Smooth muscle cell (in vitro differentiated cells): ENCODE results near the gene TRPM3. TPM values are rescaled to one million over a fixed set of nuclear protein-coding genes. Genes with fewer than 3 reads are reported as not detected.

ENCODE experiments used
- DNase-seq: peaks from one replicate; lab custom pipeline; 2025; ENCODE audit not compliant: unreplicated experiment; lab: John Stamatoyannopoulos, UW
- H2AFZ ChIP-seq: fragments of 200-600 bp; sonication (generic); 2 replicates; pipeline ENCODE4 v1.6.0; 2016; ENCODE audit warnings: antibody characterized with exemption, low read depth, mild to moderate bottlenecking
- H3F3A ChIP-seq: fragments of 200-600 bp; sonication (generic); 2 replicates; pipeline ENCODE4 v1.6.0; 2017; ENCODE audit warnings: antibody characterized with exemption, low read depth
- H3K27ac ChIP-seq: fragments of 200-600 bp; sonication (generic); 2 replicates; pipeline ENCODE4 v1.5.1; 2016; ENCODE audit warnings: low read depth, mild to moderate bottlenecking
- H3K27me3 ChIP-seq: fragments of 200-600 bp; sonication (generic); 2 replicates; pipeline ENCODE4 v1.6.1; 2016; ENCODE audit warnings: low read depth, mild to moderate bottlenecking
- H3K36me3 ChIP-seq: fragments of 200-600 bp; sonication (generic); 2 replicates; pipeline ENCODE4 v1.5.1; 2016; ENCODE audit warnings: low read depth
- H3K4me1 ChIP-seq: fragments of 200-600 bp; sonication (generic); 2 replicates; pipeline ENCODE4 v1.5.1; 2016; ENCODE audit warnings: low read depth
- H3K4me2 ChIP-seq: fragments of 200-600 bp; sonication (generic); 2 replicates; pipeline ENCODE4 v1.6.0; 2016; ENCODE audit warnings: mild to moderate bottlenecking
- H3K4me3 ChIP-seq: fragments of 200-600 bp; sonication (generic); 2 replicates; pipeline ENCODE4 v1.5.1; 2016; ENCODE audit warnings: mild to moderate bottlenecking
- H3K79me2 ChIP-seq: fragments of 200-600 bp; sonication (generic); 2 replicates; pipeline ENCODE4 v1.6.0; 2016; ENCODE audit warnings: low read depth, mild to moderate bottlenecking
- H3K9ac ChIP-seq: fragments of 200-600 bp; sonication (generic); 2 replicates; pipeline ENCODE4 v1.6.0; 2016; ENCODE audit warnings: low read depth
- H3K9me3 ChIP-seq: fragments of 200-600 bp; sonication (generic); replicated peaks from 2 replicates; pipeline ENCODE4 v1.5.1; 2016; ENCODE audit warnings: low read depth
- H4K20me1 ChIP-seq: fragments of 200-600 bp; sonication (generic); 2 replicates; pipeline ENCODE4 v1.6.0; 2016; ENCODE audit warnings: low read depth
- CTCF ChIP-seq: fragments of 200-600 bp; sonication (generic); IDR thresholded peaks from 2 replicates; pipeline ENCODE4 v1.5.1; 2017; ENCODE audit warnings: borderline replicate concordance, mild to moderate bottlenecking, antibody characterized with exemption; ENCODE audit not compliant: insufficient read depth, poor library complexity, severe bottlenecking
- WGBS: methylation state at CpG from one replicate; pipeline ENCODE4 v1.1.7; 2016; ENCODE audit warnings: low lambda C conversion rate; 5-methylcytosine and 5-hydroxymethylcytosine counted together
- polyA plus RNA-seq: library from polyadenylated mRNA; unstranded; fragments of >200 nt; fragmentation: Nextera tagmentation; extraction: Ambion mirVana; gene quantifications from 2 replicates; pipeline ENCODE4 v1.2.1, GENCODE V29; 2016
- total RNA-seq: library from RNA; depleted of rRNA; stranded (reverse); fragments of >200 nt; gene quantifications from 2 replicates; pipeline ENCODE4 v1.2.3, GENCODE V29; 2014

The TRPM3 gene
- total and polyA plus RNA-seq, 2 experiments from 2014 or later, result not detected

- no peak overlapping the region for H3K4me2 ChIP-seq
- peaks cover 16% of the 10 kb centered on the region for H3F3A ChIP-seq
- H3K27ac ChIP-seq, result peak overlapping the region; percentile 53
- no peak for DNase-seq
- H3K27me3 ChIP-seq, result no peaks in the 10 kb centered on the region
- H3K36me3 ChIP-seq, result no peaks in the 10 kb centered on the region
- H3K4me1 ChIP-seq, result peaks cover 4% of the 10 kb centered on the region
- H3K4me3 ChIP-seq, result no peak overlapping the region
- H3K79me2 ChIP-seq, result no peaks in the 10 kb centered on the region
- no peaks in the 10 kb centered on the region for H4K20me1 ChIP-seq
- no peak for TF ChIP-seq CTCF
- H3K9me3 ChIP-seq, result no peaks in the 10 kb centered on the region
- peak overlapping the region; percentile 55 for H2AFZ ChIP-seq
- no peak overlapping the region for H3K9ac ChIP-seq
- 92% methylated on average over 4 of the region's 4 CpGs for WGBS
Measured at GRCh38 chr9:70595211-70595610, 526.2 kb downstream of the TRPM3 start.

- DNase-seq, result no peak
- peak overlapping the region; percentile 4 for H3K9ac ChIP-seq
- peak overlapping the region; percentile 12 for H3K4me2 ChIP-seq
- 59% methylated on average over 2 of the region's 2 CpGs for WGBS
- no peaks in the 10 kb centered on the region for H3K9me3 ChIP-seq
- no peak overlapping the region for H3K4me3 ChIP-seq
- no peak for TF ChIP-seq CTCF
- no peaks in the 10 kb centered on the region for H3K27me3 ChIP-seq
- no peaks in the 10 kb centered on the region for H3K79me2 ChIP-seq
- H2AFZ ChIP-seq, result peak overlapping the region; percentile 55
- H3K4me1 ChIP-seq, result no peaks in the 10 kb centered on the region
- no peaks in the 10 kb centered on the region for H4K20me1 ChIP-seq
- peak overlapping the region; percentile 53 for H3K27ac ChIP-seq
- H3F3A ChIP-seq, result peaks cover 11% of the 10 kb centered on the region
- no peaks in the 10 kb centered on the region for H3K36me3 ChIP-seq
Measured at GRCh38 chr9:70594386-70594944, 527.0 kb downstream of the TRPM3 start.

- Histone ChIP-seq H3K4me3 (no peak overlapping the region), H3K36me3 (no peaks in the 10 kb centered on the region), H3K27me3 (no peaks in the 10 kb centered on the region), H3K79me2 (no peaks in the 10 kb centered on the region), H3K9ac (no peak overlapping the region), H2AFZ (peak overlapping the region; percentile 15), H3F3A (peaks cover 7% of the 10 kb centered on the region), H3K9me3 (no peaks in the 10 kb centered on the region), H4K20me1 (no peaks in the 10 kb centered on the region), H3K4me1 (no peaks in the 10 kb centered on the region), H3K27ac (peak overlapping the region; percentile 17), H3K4me2 (no peak overlapping the region)
- no peak for DNase-seq
- TF ChIP-seq CTCF, result no peak
Measured at GRCh38 chr9:70593241-70593640, 528.2 kb downstream of the TRPM3 start.

- peak overlapping the region; percentile 94 for H3K27ac ChIP-seq
- H2AFZ ChIP-seq, result peak overlapping the region; percentile 31
- H3K4me2 ChIP-seq, result peak overlapping the region; percentile 65
- H3K36me3 ChIP-seq, result no peaks in the 10 kb centered on the region
- H3K27me3 ChIP-seq, result no peaks in the 10 kb centered on the region
- peaks cover 6% of the 10 kb centered on the region for H3K4me1 ChIP-seq
- H3F3A ChIP-seq, result peaks cover 27% of the 10 kb centered on the region
- TF ChIP-seq CTCF, result no peak
- no peaks in the 10 kb centered on the region for H4K20me1 ChIP-seq
- H3K9ac ChIP-seq, result peak overlapping the region; percentile 40
- 67% methylated on average over 3 of the region's 3 CpGs for WGBS
- H3K79me2 ChIP-seq, result no peaks in the 10 kb centered on the region
- no peaks in the 10 kb centered on the region for H3K9me3 ChIP-seq
- DNase-seq, result no peak
- no peak overlapping the region for H3K4me3 ChIP-seq
Measured at GRCh38 chr9:70590315-70590677, 531.1 kb downstream of the TRPM3 start.
